Panc1 (cell line): ENCODE data around the gene PITRM1. TPM values are rescaled to one million over a fixed set of nuclear protein-coding genes. Genes with fewer than 3 reads are reported as not detected.
A peak's percentile ranks its signal among the peaks of the same experiment; 100 is the strongest.

Experiments
- ATAC-seq: fragments of 200-7000 bp; cut with Tn5 transposase; 2 replicates; pipeline ENCODE4 v1.9.1; 2020; ENCODE audit warnings: mild to moderate bottlenecking, moderate library complexity
- BruUV-seq: library from RNA; stranded (reverse); fragments of 400-500 nt; replicated peaks from 2 replicates; lab custom pipeline; 2021; lab: Mats Ljungman, UMichigan
- CTCF ChIA-PET: fragments of 300-600 bp; sonication (Branson Sonifier 250); formaldehyde crosslinking; loops from one replicate; lab custom pipeline; 2022; ENCODE audit warnings: antibody characterized with exemption; lab: Charles Lee
- POLR2A ChIA-PET: fragments of 300-600 bp; sonication (Branson Sonifier 250); formaldehyde crosslinking; loops from one replicate; lab custom pipeline; 2022; ENCODE audit warnings: antibody characterized with exemption; lab: Charles Lee
- DNase-seq: peaks from one replicate; pipeline ENCODE4 v3.0.0-alpha.2; 2010; ENCODE audit warnings: low read depth, low spot score
- H3K27ac ChIP-seq: 2 replicates; pipeline ENCODE4 v1.5.1; 2011; ENCODE audit warnings: mild to moderate bottlenecking, low read length, inconsistent platforms
- H3K27me3 ChIP-seq: fragments of 200-500 bp; sonication (Bioruptor generic); 2 replicates; pipeline ENCODE4 v1.6.0; 2014; ENCODE audit warnings: low read length, inconsistent platforms; ENCODE audit not compliant: control insufficient read depth, insufficient read depth
- H3K36me3 ChIP-seq: fragments of 200-500 bp; sonication (Bioruptor generic); 2 replicates; pipeline ENCODE4 v1.5.1; 2014; ENCODE audit warnings: inconsistent platforms, mild to moderate bottlenecking, low read length, moderate library complexity; ENCODE audit not compliant: control insufficient read depth, insufficient read depth
- H3K4me1 ChIP-seq: 2 replicates; pipeline ENCODE4 v1.5.1; 2011; ENCODE audit warnings: inconsistent platforms, mild to moderate bottlenecking, low read length, moderate library complexity; ENCODE audit not compliant: control insufficient read depth, insufficient read depth
- H3K4me3 ChIP-seq, 2 experiments: 2 replicates each; pipeline ENCODE4 v1.5.1; 2011 to 2012; ENCODE audit warnings: low read depth in 2 of 2, low read length in 2 of 2, mild to moderate bottlenecking in 2 of 2, inconsistent platforms in 1 of 2, moderate library complexity in 1 of 2
- H3K9me3 ChIP-seq: fragments of 200-500 bp; sonication (Bioruptor generic); 2 replicates; pipeline ENCODE4 v1.5.1; 2014; ENCODE audit warnings: low read depth, mild to moderate bottlenecking, inconsistent platforms, low read length, moderate library complexity; ENCODE audit not compliant: control insufficient read depth, insufficient read depth
- POLR2AphosphoS5 ChIP-seq: IDR thresholded peaks from 2 replicates; pipeline ENCODE4 v1.6.1; 2012; ENCODE audit warnings: mild to moderate bottlenecking, low read depth, low read length, moderate library complexity
- SIN3A ChIP-seq: IDR thresholded peaks from 2 replicates; pipeline ENCODE4 v1.6.1; 2012; ENCODE audit warnings: low read depth, mild to moderate bottlenecking, low read length, moderate library complexity, borderline replicate concordance; ENCODE audit not compliant: insufficient read depth
- TCF7L2 ChIP-seq: IDR thresholded peaks from 2 replicates; pipeline ENCODE4 v1.6.1; 2011; ENCODE audit warnings: mild to moderate bottlenecking, low read depth, low read length, inconsistent platforms
- in situ Hi-C: cut with HindIII; loops from 2 replicates; pipeline ENCODE4 v1.10.0; 2016; ENCODE audit warnings: low sequenced_read_pairs, low pct_unique_long_range_greater_than_20kb
- intact Hi-C: fragments of 100-400 bp; cut with micrococcal nuclease; formaldehyde crosslinking; loops from one replicate; pipeline ENCODE4 v1.10.0; 2022; ENCODE audit not compliant: unreplicated experiment
- total RNA-seq: library from RNA; stranded (reverse); gene quantifications from one replicate; pipeline ENCODE4 v1.2.1, GENCODE V29; 2021; ENCODE audit not compliant: unreplicated experiment
- TF ChIP-seq, protein P1 (sequence below): fragments of 450-650 bp; IDR thresholded peaks from 2 replicates; pipeline ENCODE4 v1.5.1; 2017; ENCODE audit warnings: mild to moderate bottlenecking
- TF ChIP-seq, protein P2 (sequence below), 2 experiments: IDR thresholded peaks; 2 replicates each; pipeline ENCODE4 v1.6.1; 2011 to 2012; ENCODE audit warnings: low read depth in 2 of 2, control low read depth in 1 of 2, low read length in 1 of 2, mild to moderate bottlenecking in 1 of 2, moderate library complexity in 1 of 2; ENCODE audit not compliant: insufficient read depth in 1 of 2

The PITRM1 gene
- total RNA-seq, 1 experiment from 2014 or later = 63.5 TPM

DNA sequence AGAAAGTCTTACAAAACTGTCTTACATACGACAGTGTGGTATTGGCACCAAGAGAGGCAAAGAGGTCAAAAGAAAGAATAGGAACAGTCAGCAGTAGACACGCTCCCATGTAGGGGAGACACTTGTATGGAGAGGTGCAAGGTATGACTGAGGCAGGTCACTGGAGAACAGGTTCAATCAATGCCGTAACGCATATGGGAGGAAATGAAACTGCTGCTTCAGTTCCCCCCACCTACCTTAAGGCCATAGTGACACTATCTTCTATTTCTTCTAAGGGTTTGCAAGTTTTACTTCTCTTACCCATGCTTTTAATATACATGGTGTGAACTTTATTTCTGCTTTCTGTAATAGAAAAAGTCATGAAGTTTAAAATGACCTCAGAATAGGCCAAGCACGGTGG is 5.5 kb upstream of the PITRM1 start:
- no peak overlapping the region for H3K27ac ChIP-seq
- no peak for ATAC-seq
- BruUV-seq = no TSS peak
- no peaks in the 10 kb centered on the region for H3K36me3 ChIP-seq
- no peak for TF ChIP-seq TCF7L2
- TF ChIP-seq, protein P1, sequence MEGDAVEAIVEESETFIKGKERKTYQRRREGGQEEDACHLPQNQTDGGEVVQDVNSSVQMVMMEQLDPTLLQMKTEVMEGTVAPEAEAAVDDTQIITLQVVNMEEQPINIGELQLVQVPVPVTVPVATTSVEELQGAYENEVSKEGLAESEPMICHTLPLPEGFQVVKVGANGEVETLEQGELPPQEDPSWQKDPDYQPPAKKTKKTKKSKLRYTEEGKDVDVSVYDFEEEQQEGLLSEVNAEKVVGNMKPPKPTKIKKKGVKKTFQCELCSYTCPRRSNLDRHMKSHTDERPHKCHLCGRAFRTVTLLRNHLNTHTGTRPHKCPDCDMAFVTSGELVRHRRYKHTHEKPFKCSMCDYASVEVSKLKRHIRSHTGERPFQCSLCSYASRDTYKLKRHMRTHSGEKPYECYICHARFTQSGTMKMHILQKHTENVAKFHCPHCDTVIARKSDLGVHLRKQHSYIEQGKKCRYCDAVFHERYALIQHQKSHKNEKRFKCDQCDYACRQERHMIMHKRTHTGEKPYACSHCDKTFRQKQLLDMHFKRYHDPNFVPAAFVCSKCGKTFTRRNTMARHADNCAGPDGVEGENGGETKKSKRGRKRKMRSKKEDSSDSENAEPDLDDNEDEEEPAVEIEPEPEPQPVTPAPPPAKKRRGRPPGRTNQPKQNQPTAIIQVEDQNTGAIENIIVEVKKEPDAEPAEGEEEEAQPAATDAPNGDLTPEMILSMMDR = no peak
- no peak for DNase-seq
- ChIA-PET CTCF (no interaction called here), POLR2A (no interaction called here)
- in situ Hi-C loops = no loop called here
- H3K4me1 ChIP-seq = no peaks in the 10 kb centered on the region
- no peaks in the 10 kb centered on the region for H3K9me3 ChIP-seq
- H3K4me3 ChIP-seq = no peak overlapping the region
- H3K27me3 ChIP-seq = no peaks in the 10 kb centered on the region
- intact Hi-C loops = no loop called here

DNA sequence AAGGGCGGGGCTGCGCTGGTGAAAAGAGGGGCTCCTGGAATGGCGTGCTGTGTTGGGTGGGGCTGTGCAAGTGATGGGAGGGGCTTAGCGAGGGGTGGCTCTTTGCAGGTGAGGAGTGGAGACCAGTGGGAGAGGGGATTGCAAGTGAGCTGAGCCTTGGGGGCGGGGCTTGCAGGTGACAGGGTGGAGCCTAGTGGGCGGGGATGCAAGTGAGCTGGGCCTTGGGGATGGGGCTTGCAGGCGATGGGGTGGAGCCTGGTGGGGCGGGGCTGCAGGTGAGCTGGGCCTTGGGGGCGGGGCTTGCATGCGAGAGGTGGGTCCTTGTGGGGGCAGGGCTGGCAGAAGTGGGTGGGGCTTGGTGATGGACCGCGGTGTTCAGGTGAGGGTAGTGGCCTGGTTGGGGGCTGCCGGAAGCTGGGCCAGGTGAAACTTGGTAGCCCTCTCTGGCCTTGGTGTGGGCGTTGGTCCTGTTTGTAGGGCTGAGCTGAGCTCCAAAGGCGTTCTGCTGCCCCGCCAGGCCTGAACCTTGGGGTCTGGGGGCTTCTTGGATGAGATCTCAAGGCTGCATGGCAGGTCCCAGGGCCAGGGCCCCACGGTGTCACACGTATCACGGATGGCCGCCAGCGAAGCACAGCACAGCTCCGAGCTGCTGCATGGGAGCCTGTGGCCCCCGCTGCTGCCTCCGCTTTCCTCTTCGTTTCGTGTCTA is 743 bp upstream of the PITRM1 start:
- BruUV-seq = no TSS peak
- Histone ChIP-seq H3K27me3 (no peaks in the 10 kb centered on the region), H3K27ac (no peak overlapping the region), H3K36me3 (peaks cover 4% of the 10 kb centered on the region; the same call in 1 of the 2 replicates), H3K4me1 (peaks cover 4% of the 10 kb centered on the region; the same call in 1 of the 2 replicates), H3K9me3 (no peaks in the 10 kb centered on the region), H3K4me3 (peak overlapping the region; percentile 39 to 50)
- peak; percentile 56 for ATAC-seq
- no peak for TF ChIP-seq TCF7L2
- TF ChIP-seq, protein P2, sequence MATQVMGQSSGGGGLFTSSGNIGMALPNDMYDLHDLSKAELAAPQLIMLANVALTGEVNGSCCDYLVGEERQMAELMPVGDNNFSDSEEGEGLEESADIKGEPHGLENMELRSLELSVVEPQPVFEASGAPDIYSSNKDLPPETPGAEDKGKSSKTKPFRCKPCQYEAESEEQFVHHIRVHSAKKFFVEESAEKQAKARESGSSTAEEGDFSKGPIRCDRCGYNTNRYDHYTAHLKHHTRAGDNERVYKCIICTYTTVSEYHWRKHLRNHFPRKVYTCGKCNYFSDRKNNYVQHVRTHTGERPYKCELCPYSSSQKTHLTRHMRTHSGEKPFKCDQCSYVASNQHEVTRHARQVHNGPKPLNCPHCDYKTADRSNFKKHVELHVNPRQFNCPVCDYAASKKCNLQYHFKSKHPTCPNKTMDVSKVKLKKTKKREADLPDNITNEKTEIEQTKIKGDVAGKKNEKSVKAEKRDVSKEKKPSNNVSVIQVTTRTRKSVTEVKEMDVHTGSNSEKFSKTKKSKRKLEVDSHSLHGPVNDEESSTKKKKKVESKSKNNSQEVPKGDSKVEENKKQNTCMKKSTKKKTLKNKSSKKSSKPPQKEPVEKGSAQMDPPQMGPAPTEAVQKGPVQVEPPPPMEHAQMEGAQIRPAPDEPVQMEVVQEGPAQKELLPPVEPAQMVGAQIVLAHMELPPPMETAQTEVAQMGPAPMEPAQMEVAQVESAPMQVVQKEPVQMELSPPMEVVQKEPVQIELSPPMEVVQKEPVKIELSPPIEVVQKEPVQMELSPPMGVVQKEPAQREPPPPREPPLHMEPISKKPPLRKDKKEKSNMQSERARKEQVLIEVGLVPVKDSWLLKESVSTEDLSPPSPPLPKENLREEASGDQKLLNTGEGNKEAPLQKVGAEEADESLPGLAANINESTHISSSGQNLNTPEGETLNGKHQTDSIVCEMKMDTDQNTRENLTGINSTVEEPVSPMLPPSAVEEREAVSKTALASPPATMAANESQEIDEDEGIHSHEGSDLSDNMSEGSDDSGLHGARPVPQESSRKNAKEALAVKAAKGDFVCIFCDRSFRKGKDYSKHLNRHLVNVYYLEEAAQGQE (IDR thresholded peaks at IDR 0.05; ENCODE audit: insufficient read depth in 1 of 2, low read depth in 2 of 2, low read length in 1 of 2) = no peak
- TF ChIP-seq POLR2AphosphoS5 = no peak
- no peak for TF ChIP-seq SIN3A
- TF ChIP-seq, protein P1 = no peak
- DNase-seq = no peak
- ChIA-PET CTCF (no interaction called here), POLR2A (no interaction called here)
- in situ Hi-C loops (no loop called here), intact Hi-C loops (no loop called here)
